ENCODE measurements around the gene MAP6D1. TPM values are rescaled to one million over a fixed set of nuclear protein-coding genes. Genes with fewer than 3 reads are reported as not detected.

Gene MAP6D1
- total and polyA plus RNA-seq, 7 experiments from 2014 or later = 0.81 to 2.9 (median 1.2) TPM; not detected in 2

DNA sequence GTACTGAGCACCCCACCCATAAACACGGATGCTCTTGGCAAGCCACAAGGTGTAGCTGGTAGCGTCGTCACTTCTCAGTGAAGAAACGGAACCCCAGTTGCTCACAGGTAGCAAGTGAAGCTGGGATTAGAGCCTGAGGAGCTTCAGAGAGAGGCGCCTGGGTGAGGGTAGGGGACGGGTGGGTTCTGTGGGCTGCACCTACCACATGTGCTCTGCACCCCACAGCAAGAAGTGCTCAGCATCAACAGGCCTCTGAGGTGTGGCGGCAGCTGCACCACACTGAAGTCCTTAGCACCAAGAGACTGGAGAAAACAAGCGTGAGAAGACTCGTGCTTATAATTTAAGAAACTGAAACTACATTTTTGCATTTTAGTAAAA lies 9.8 kb downstream of the MAP6D1 start:
- Mint-ChIP-seq H3K9me3 (no peaks in the 10 kb centered on the region), H3K36me3 (peaks cover 4 to 13% (median 5%) of the 10 kb centered on the region in 5 donors), H3K4me1 (peaks cover 0 to 21% (median 17%) of the 10 kb centered on the region in 7 donors), H3K4me3 (peak overlapping the region; percentile 32 to 76 (median 64)), H3K27ac (peak overlapping the region; percentile 33 to 93 (median 81)), H3K27me3 (no peaks in the 10 kb centered on the region)
- intact Hi-C loops (cut with micrococcal nuclease) = no loop called here
- ChIA-PET POLR2A (interaction anchor here (1.2 kb wide), 1 partner anchor 10 kb away, joined by 4 read pairs; the partner anchor contains the start of gene MAP6D1), CTCF (interaction anchor here (0.6 kb wide), 1 partner anchor 122 kb away, joined by 4 read pairs; no protein-coding TSS in a partner anchor)
- ATAC-seq (peak; percentile 60), DNase-seq (peak in 4 of 9 donors; percentile 18 to 29 (median 28))
- Histone ChIP-seq H3K4me3 (ENCODE audit: low read length) (peak overlapping the region; percentile 10), H3K27me3 (ENCODE audit: control insufficient read depth in 2 of 2, insufficient read depth in 2 of 2, low read length in 2 of 2) (no peaks in the 10 kb centered on the region), H3K9me3 (ENCODE audit: control insufficient read depth in 2 of 3, low read length in 3 of 3) (no peaks in the 10 kb centered on the region), H3K4me1 (ENCODE audit: control insufficient read depth in 2 of 2, insufficient read depth in 2 of 2, low read length in 2 of 2) (peaks cover 6 to 7% of the 10 kb centered on the region in 2 donors), H3K36me3 (ENCODE audit: control insufficient read depth in 2 of 3, insufficient read depth in 3 of 3, low read length in 3 of 3) (peaks cover 0 to 11% (median 0%) of the 10 kb centered on the region in 3 experiments), H3K27ac (ENCODE audit: low read depth, low read length) (peak overlapping the region; percentile 47)

DNA sequence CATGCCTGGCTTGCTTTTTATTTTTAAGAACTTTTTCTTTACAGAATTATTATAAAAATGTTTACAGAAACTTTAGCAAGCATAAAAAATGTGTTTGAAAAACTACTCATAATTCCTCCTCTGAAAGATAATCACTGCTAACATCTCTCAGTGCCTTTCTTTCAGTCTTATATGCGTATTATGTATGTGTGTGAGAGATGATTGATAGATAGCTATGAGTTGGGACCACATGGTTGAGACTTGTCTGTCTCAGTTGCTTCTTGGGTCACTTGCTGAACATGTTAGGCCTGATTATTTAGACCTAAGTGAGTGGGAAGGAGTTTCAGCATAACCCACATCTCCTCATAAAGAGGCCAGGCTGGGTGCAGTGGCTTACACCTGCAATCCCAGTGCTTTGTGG lies 11.1 kb downstream of the MAP6D1 start:
- Mint-ChIP-seq H3K27me3 (no peaks in the 10 kb centered on the region), H3K36me3 (peaks cover 4 to 18% (median 8%) of the 10 kb centered on the region in 5 donors), H3K4me1 (peaks cover 0 to 21% (median 17%) of the 10 kb centered on the region in 7 donors), H3K4me3 (peak overlapping the region in 2 of 10 donors; percentile 30 to 49), H3K9me3 (no peaks in the 10 kb centered on the region), H3K27ac (peak overlapping the region; percentile 41 to 89 (median 77))
- DNase-seq (no peak), ATAC-seq (no peak)
- no peak overlapping the region for H3K4me3 ChIP-seq (ENCODE audit: low read length)
- intact Hi-C loops (cut with micrococcal nuclease) = no loop called here
- H3K9me3 ChIP-seq (ENCODE audit: control insufficient read depth in 2 of 3, low read length in 3 of 3) = no peaks in the 10 kb centered on the region
- H3K36me3 ChIP-seq (ENCODE audit: control insufficient read depth in 2 of 3, insufficient read depth in 3 of 3, low read length in 3 of 3) = peaks cover 0 to 24% (median 6%) of the 10 kb centered on the region in 3 experiments
- POLR2A ChIA-PET = no interaction called here
- CTCF ChIA-PET = interaction anchor here (0.7 kb wide), 1 partner anchor 432 kb away, joined by 3 read pairs; no protein-coding TSS in a partner anchor
- H3K27ac ChIP-seq (ENCODE audit: low read depth, low read length) = no peak overlapping the region
- H3K4me1 ChIP-seq (ENCODE audit: control insufficient read depth in 2 of 2, insufficient read depth in 2 of 2, low read length in 2 of 2) = peaks cover 6 to 7% of the 10 kb centered on the region in 2 donors
- no peaks in the 10 kb centered on the region for H3K27me3 ChIP-seq (ENCODE audit: control insufficient read depth in 2 of 2, insufficient read depth in 2 of 2, low read length in 2 of 2)

DNA sequence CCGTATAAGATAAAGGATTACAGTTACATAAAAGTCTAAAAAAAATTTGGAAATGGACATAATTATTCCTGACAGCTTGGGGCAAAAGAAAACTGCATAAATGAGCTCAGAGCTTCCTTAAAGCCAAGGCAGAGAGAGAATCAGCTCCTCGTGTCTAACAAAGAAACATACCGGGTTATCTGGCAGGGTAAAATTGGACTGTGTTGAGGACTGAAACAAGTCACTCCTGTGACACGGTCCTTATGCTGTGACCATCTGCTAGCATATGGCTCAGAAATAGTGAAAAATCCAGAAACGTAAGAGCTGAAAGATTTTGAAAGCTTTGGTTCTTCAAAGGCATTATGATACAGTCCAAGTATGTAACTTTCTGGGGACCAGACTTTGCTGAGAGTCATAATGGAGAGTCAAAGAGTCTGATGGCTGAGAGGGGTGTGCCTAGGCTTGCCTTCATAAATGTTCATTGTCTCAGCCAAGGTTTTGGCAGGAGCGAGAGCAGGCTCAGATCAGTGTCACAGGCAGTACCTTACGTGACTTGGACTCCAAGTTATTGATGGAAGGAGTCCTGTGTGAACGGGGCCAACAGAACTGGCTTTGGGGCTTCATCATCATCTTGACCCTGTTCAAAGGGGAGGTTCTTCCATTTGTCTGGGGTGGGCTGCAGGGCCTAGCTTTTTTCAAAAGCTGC lies 12.5 kb downstream of the MAP6D1 start:
- no peaks in the 10 kb centered on the region for H3K9me3 Mint-ChIP-seq
- CTCF ChIA-PET = interaction anchor here (0.6 kb wide), 1 partner anchor 12 kb away, joined by 3 read pairs; no protein-coding TSS in a partner anchor
- peak overlapping the region in 7 of 9 donors; percentile 12 to 46 (median 41) for H3K27ac Mint-ChIP-seq
- Histone ChIP-seq H3K9me3 (ENCODE audit: control insufficient read depth in 2 of 3, low read length in 3 of 3) (no peaks in the 10 kb centered on the region), H3K4me1 (ENCODE audit: control insufficient read depth in 2 of 2, insufficient read depth in 2 of 2, low read length in 2 of 2) (peaks cover 6 to 7% of the 10 kb centered on the region in 2 donors), H3K27ac (ENCODE audit: low read depth, low read length) (no peak overlapping the region), H3K36me3 (ENCODE audit: control insufficient read depth in 2 of 3, insufficient read depth in 3 of 3, low read length in 3 of 3) (peaks cover 0 to 37% (median 6%) of the 10 kb centered on the region in 3 experiments), H3K27me3 (ENCODE audit: control insufficient read depth in 2 of 2, insufficient read depth in 2 of 2, low read length in 2 of 2) (no peaks in the 10 kb centered on the region), H3K4me3 (ENCODE audit: low read length) (no peak overlapping the region)
- no peak overlapping the region for H3K4me3 Mint-ChIP-seq
- no peaks in the 10 kb centered on the region for H3K27me3 Mint-ChIP-seq
- ATAC-seq (no peak), DNase-seq (no peak)
- intact Hi-C loops (cut with micrococcal nuclease) = no loop called here
- H3K36me3 Mint-ChIP-seq = peaks cover 4 to 28% (median 8%) of the 10 kb centered on the region in 5 donors
- peaks cover 0 to 21% (median 17%) of the 10 kb centered on the region in 7 donors for H3K4me1 Mint-ChIP-seq
- POLR2A ChIA-PET = no interaction called here

- no peaks in the 10 kb centered on the region for H3K9me3 ChIP-seq (ENCODE audit: control insufficient read depth in 2 of 3, low read length in 3 of 3)
- H3K4me1 ChIP-seq (ENCODE audit: control insufficient read depth in 2 of 2, insufficient read depth in 2 of 2, low read length in 2 of 2) = peaks cover 6 to 7% of the 10 kb centered on the region in 2 donors
- Mint-ChIP-seq H3K9me3 (no peaks in the 10 kb centered on the region), H3K27me3 (no peaks in the 10 kb centered on the region), H3K27ac (peak overlapping the region in 2 of 9 donors; percentile 28 to 63), H3K4me3 (no peak overlapping the region), H3K4me1 (peaks cover 0 to 21% (median 17%) of the 10 kb centered on the region in 7 donors), H3K36me3 (peaks cover 9 to 34% (median 15%) of the 10 kb centered on the region in 5 donors)
- no peak overlapping the region for H3K27ac ChIP-seq (ENCODE audit: low read depth, low read length)
- DNase-seq (no peak), ATAC-seq (no peak)
- no peak overlapping the region for H3K4me3 ChIP-seq (ENCODE audit: low read length)
- ChIA-PET POLR2A (no interaction called here), CTCF (no interaction called here)
- intact Hi-C loops (cut with micrococcal nuclease) = no loop called here
- no peaks in the 10 kb centered on the region for H3K27me3 ChIP-seq (ENCODE audit: control insufficient read depth in 2 of 2, insufficient read depth in 2 of 2, low read length in 2 of 2)
- peaks cover 0 to 50% (median 14%) of the 10 kb centered on the region in 3 experiments for H3K36me3 ChIP-seq (ENCODE audit: control insufficient read depth in 2 of 3, insufficient read depth in 3 of 3, low read length in 3 of 3)
Measured at GRCh38 chr3:183811638-183812037, 13.7 kb downstream of the MAP6D1 start.

DNA sequence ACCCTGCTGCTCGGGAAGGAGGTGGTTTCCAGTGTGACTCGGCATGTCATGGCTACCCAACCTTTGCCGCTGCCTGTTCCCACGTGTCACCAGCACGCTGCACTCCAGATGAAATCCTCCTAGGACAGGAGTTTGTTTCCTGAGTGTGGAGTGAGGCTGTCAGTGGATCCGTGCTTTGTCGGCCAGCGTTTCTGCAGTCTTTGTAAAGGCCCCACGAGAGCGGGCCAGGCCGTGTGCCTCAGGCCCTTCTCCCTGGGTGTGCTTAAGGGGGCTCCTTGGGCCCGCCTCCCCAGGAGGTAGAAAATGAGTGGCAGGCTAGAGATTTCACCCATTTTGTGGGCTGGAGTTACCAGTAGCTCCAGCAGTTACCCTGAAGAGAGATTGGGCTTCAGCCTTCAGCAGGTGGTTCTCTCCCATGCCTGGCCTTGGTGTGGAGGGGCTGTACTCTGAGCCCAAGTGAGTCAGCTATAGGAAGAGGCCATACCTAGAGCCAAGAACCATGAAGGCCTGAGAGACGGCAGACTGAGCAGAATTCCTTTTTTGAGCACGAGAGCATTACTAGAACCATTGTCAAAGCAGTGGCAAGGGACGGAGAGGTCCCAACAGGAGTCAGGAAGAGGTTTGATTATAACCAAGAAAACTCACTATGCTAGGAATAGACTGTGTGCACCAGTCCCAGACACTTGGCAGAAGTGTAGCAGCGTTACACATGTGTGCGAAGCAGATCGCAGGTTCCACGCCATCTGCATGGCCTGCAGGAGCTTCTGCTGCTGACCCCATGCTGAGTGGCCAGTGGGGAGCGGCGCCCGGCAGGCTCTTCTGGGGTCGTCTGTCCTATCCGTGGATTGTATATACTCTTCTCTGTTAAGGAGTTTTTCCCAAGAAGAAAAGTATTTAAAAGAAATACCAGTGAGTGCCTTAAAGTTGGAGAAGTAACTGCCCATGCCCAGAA lies 14.5 kb downstream of the MAP6D1 start:
- Mint-ChIP-seq H3K36me3 (peaks cover 4 to 30% (median 14%) of the 10 kb centered on the region in 5 donors), H3K27ac (peak overlapping the region in 2 of 9 donors; percentile 31 to 63)

GRCh38 chr3:183809270-183809669 lies 16.1 kb downstream of the MAP6D1 start:
- Mint-ChIP-seq H3K27me3 (no peaks in the 10 kb centered on the region), H3K4me1 (peaks cover 0 to 3% (median 2%) of the 10 kb centered on the region in 7 donors), H3K27ac (peak overlapping the region in 1 of 9 donors; percentile 17), H3K36me3 (peaks cover 4 to 37% (median 14%) of the 10 kb centered on the region in 5 donors), H3K4me3 (no peak overlapping the region), H3K9me3 (no peaks in the 10 kb centered on the region)
- no peak overlapping the region for H3K27ac ChIP-seq (ENCODE audit: low read depth, low read length)
- H3K36me3 ChIP-seq (ENCODE audit: control insufficient read depth in 2 of 3, insufficient read depth in 3 of 3, low read length in 3 of 3) = peaks cover 0 to 73% (median 17%) of the 10 kb centered on the region in 3 experiments
- POLR2A ChIA-PET = no interaction called here
- DNase-seq (no peak), ATAC-seq (no peak)
- no peaks in the 10 kb centered on the region for H3K27me3 ChIP-seq (ENCODE audit: control insufficient read depth in 2 of 2, insufficient read depth in 2 of 2, low read length in 2 of 2)
- intact Hi-C loops (cut with micrococcal nuclease) = no loop called here
- CTCF ChIA-PET = no interaction called here
- H3K9me3 ChIP-seq (ENCODE audit: control insufficient read depth in 2 of 3, low read length in 3 of 3) = no peaks in the 10 kb centered on the region
- H3K4me3 ChIP-seq (ENCODE audit: low read length) = no peak overlapping the region
- no peaks in the 10 kb centered on the region for H3K4me1 ChIP-seq (ENCODE audit: control insufficient read depth in 2 of 2, insufficient read depth in 2 of 2, low read length in 2 of 2)

More for the DNA sequence above, 14.5 kb downstream of the MAP6D1 start:
- no peak overlapping the region for H3K27ac ChIP-seq (ENCODE audit: low read depth, low read length)
- no peaks in the 10 kb centered on the region for H3K27me3 ChIP-seq (ENCODE audit: control insufficient read depth in 2 of 2, insufficient read depth in 2 of 2, low read length in 2 of 2)
- H3K9me3 ChIP-seq (ENCODE audit: control insufficient read depth in 2 of 3, low read length in 3 of 3) = no peaks in the 10 kb centered on the region
- peaks cover 1 to 2% of the 10 kb centered on the region in 2 donors for H3K4me1 ChIP-seq (ENCODE audit: control insufficient read depth in 2 of 2, insufficient read depth in 2 of 2, low read length in 2 of 2)
- Mint-ChIP-seq H3K9me3 (no peaks in the 10 kb centered on the region), H3K4me3 (no peak overlapping the region), H3K27me3 (no peaks in the 10 kb centered on the region), H3K4me1 (peaks cover 0 to 15% (median 13%) of the 10 kb centered on the region in 7 donors)
- H3K4me3 ChIP-seq (ENCODE audit: low read length) = no peak overlapping the region
- ChIA-PET POLR2A (no interaction called here), CTCF (no interaction called here)
- DNase-seq (no peak), ATAC-seq (no peak)
- H3K36me3 ChIP-seq (ENCODE audit: control insufficient read depth in 2 of 3, insufficient read depth in 3 of 3, low read length in 3 of 3) = peaks cover 0 to 57% (median 16%) of the 10 kb centered on the region in 3 experiments
- intact Hi-C loops (cut with micrococcal nuclease) = no loop called here

All from naive thymus-derived CD4-positive, alpha-beta T cell (primary cell).